Heart left ventricle (tissue), 13 donors: ENCODE measurements around the gene SHROOM3.

ENCODE experiments used
- POLR2A ChIP-seq, 2 donors: fragments of 450-650 bp; IDR thresholded peaks; one replicate each; pipeline ENCODE4 v1.6.1; 2017; ENCODE audit warnings: antibody characterized with exemption in 2 of 2, mild to moderate bottlenecking in 2 of 2, moderate library complexity in 2 of 2
- TF ChIP-seq, protein P1 (sequence below), 12 donors: fragments of 200-600 bp; sonication (generic) in 4 of 12; IDR thresholded peaks; one replicate each; pipeline versions ENCODE4 v1.5.0 to v1.8.0; 2018 to 2022; ENCODE audit warnings: antibody characterized with exemption in 12 of 12, mild to moderate bottlenecking in 5 of 12
- donor health status: ischemic (EF 13 %, LVEDD 7.1; RV severe dilation, severe dysfunction).
- donor health status: DM: no; HTN: yes; CAD: no.
- donor health status: DM: no; HTN: no; CAD: no.
- donor health status: ischemic (EF 25% LVEDD 6.9; RV normal size, moderate dysfunction).
- donor health status: ischemic (EF 25% LVEDD 5.7; RV mildly dilated, moderate dysfunction).
- donor health status: ischemic (EF 35%, LVEDD 5.7; RV mildly dilated, moderate dysfunction).
- donor health status: nonischemic (EF 11% LVEDD 7.7; RV severe dilation, severe dysfunction).
- donor health status: DM: yes; HTN: yes; CAD: no.
- donor health status: PGD.
- donor health status: ischemic (EF 29% LVEDD 5.4; RV normal size, mild dysfunction).
- donor health status: nonischemic (EF 23%, LVEDD 6.1; RV moderate dilation, normal function).

DNA sequence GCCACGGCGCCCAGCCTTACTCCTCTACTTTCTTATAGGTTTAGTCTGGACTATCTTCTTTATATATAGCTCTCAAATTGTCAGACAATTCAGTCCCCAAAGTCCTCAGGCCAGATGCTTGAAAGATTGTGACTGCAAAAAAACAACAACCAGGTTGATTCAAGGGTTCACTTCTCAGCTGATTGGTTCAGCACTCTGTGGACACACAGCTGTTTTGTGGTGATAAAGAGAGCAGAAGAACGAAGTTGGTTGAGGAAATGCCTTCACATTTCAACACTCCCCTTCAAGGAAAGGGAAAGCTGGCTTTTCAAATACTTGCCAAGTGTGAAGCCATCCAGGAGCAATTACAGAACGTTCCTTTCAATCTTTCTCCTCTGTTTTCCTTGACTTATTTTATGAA is 166.8 kb downstream of the SHROOM3 start:
- TF ChIP-seq, protein P1, sequence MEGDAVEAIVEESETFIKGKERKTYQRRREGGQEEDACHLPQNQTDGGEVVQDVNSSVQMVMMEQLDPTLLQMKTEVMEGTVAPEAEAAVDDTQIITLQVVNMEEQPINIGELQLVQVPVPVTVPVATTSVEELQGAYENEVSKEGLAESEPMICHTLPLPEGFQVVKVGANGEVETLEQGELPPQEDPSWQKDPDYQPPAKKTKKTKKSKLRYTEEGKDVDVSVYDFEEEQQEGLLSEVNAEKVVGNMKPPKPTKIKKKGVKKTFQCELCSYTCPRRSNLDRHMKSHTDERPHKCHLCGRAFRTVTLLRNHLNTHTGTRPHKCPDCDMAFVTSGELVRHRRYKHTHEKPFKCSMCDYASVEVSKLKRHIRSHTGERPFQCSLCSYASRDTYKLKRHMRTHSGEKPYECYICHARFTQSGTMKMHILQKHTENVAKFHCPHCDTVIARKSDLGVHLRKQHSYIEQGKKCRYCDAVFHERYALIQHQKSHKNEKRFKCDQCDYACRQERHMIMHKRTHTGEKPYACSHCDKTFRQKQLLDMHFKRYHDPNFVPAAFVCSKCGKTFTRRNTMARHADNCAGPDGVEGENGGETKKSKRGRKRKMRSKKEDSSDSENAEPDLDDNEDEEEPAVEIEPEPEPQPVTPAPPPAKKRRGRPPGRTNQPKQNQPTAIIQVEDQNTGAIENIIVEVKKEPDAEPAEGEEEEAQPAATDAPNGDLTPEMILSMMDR (IDR thresholded peaks at IDR 0.05) = no peak
- TF ChIP-seq POLR2A (IDR thresholded peaks at IDR 0.05) = no peak
